Measurements from ENCODE around the gene GNMT. TPM values are rescaled to one million over a fixed set of nuclear protein-coding genes. Genes with fewer than 3 reads are reported as not detected.

GNMT gene
- total RNA-seq, 4 donors from 2014 or later, result 0.68 TPM; not detected in 3

DNA sequence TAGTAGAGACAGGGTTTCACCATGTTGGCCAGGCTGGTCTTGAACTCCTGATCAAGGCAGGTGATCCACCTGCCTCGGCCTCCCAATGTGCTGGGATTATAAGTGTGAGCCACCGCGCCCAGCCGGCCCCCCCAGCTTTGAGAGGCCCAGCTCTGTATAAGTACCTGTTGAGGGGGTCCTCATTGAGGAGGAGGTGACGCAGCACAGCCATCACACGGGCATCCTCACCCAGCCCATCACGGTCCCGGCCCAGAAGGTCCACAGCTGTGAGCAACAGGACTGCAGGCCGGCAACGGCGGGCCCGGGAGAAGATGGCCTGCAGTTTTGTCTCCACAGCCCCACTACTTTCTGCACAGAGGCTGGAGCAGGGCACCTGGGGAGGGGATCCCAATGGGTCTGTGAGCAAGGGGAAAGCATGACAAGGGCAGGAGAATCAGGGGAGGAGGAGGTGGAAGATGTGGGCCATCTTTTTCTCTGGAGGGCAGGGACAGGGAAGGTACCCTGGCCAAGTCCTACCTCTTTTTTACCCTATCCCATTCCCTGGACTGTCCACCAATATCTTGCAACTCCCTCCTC, 7.7 kb downstream of the GNMT start:
- Histone ChIP-seq H3K36me3 (peaks cover 0 to 15% (median 7%) of the 10 kb centered on the region in 4 donors), H3K4me3 (no peak overlapping the region), H3K27me3 (no peaks in the 10 kb centered on the region), H3K27ac (no peak overlapping the region), H3K9me3 (no peaks in the 10 kb centered on the region), H3K4me1 (peaks cover 0 to 4% (median 0%) of the 10 kb centered on the region in 4 donors)
- WGBS, 2 donors (ENCODE audit: low coverage in 1 of 2), result 95% methylated on average over 12 of the region's 12 CpGs; no CpG with 5 or more reads in 1 of the 2 donors
- TF ChIP-seq, protein P1, sequence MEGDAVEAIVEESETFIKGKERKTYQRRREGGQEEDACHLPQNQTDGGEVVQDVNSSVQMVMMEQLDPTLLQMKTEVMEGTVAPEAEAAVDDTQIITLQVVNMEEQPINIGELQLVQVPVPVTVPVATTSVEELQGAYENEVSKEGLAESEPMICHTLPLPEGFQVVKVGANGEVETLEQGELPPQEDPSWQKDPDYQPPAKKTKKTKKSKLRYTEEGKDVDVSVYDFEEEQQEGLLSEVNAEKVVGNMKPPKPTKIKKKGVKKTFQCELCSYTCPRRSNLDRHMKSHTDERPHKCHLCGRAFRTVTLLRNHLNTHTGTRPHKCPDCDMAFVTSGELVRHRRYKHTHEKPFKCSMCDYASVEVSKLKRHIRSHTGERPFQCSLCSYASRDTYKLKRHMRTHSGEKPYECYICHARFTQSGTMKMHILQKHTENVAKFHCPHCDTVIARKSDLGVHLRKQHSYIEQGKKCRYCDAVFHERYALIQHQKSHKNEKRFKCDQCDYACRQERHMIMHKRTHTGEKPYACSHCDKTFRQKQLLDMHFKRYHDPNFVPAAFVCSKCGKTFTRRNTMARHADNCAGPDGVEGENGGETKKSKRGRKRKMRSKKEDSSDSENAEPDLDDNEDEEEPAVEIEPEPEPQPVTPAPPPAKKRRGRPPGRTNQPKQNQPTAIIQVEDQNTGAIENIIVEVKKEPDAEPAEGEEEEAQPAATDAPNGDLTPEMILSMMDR (IDR thresholded peaks at IDR 0.05), result no peak
- TF ChIP-seq EP300 (IDR thresholded peaks at IDR 0.05; ENCODE audit: low read depth) (no peak), POLR2AphosphoS5 (IDR thresholded peaks at IDR 0.05) (no peak), POLR2A (IDR thresholded peaks at IDR 0.05) (no peak)
- in situ Hi-C loops (cut with MboI; ENCODE audit: low pct_ligation_motif_present in 1 of 4, low pct_unique_long_range_greater_than_20kb in 1 of 4, low sequenced_read_pairs in 3 of 4), result no loop called here
- no peak for DNase-seq
- intact Hi-C loops (cut with DNase I; ENCODE audit: low total_unique reads), result no loop called here

DNA sequence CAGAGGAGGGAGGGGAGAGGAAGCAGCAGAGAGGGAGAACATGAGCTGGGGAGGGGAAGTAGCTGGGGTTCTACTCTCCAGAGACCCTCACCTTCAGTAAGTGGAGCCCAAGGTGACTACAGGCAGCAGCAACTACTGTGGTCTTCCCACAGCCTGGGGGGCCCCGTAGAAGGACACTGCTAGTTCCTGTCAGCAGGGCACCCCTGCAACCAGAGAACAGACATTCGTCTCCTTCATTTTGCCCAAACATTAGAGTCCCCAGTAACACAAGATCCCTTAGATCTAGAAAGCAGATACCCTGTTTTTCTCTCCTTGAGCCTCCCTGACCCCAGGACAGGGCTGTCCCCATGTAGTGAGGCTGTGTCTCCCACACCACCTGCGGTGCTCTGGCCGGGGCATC, 8.2 kb downstream of the GNMT start:
- in situ Hi-C loops (cut with MboI; ENCODE audit: low pct_ligation_motif_present in 1 of 4, low pct_unique_long_range_greater_than_20kb in 1 of 4, low sequenced_read_pairs in 3 of 4) (no loop called here), intact Hi-C loops (cut with DNase I; ENCODE audit: low total_unique reads) (no loop called here)
- H3K27me3 ChIP-seq, result no peaks in the 10 kb centered on the region
- peaks cover 0 to 4% (median 0%) of the 10 kb centered on the region in 4 donors for H3K4me1 ChIP-seq
- TF ChIP-seq POLR2A (IDR thresholded peaks at IDR 0.05), result no peak
- TF ChIP-seq, protein P1 (IDR thresholded peaks at IDR 0.05), result no peak
- no peak for TF ChIP-seq EP300 (IDR thresholded peaks at IDR 0.05; ENCODE audit: low read depth)
- no peak for TF ChIP-seq POLR2AphosphoS5 (IDR thresholded peaks at IDR 0.05)
- 79% methylated on average over 4 of the region's 4 CpGs; no CpG with 5 or more reads in 1 of the 2 donors for WGBS, 2 donors (ENCODE audit: low coverage in 1 of 2)
- peaks cover 0 to 15% (median 7%) of the 10 kb centered on the region in 4 donors for H3K36me3 ChIP-seq
- no peak for DNase-seq
- no peak overlapping the region for H3K27ac ChIP-seq
- no peak overlapping the region for H3K4me3 ChIP-seq
- H3K9me3 ChIP-seq, result no peaks in the 10 kb centered on the region

DNA sequence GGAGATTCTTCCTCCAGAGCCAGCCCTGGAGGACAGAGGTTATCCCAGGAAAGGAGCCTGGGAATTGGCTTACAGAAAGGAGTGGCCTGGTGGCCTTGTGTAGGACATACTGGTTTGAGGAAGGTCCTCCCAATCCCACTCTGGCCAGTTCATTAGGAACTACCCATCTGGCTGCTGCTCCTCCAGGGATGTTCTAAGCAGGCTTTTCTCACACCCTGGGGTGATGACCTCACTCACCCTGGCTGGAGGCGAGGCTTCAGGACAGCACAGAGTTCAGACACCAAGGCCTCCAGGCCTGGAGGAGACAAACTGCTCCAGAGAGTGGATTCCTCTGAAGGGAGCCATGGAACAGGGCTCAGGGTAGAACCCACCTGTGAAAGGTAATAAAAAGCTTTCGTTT, 8.9 kb downstream of the GNMT start:
- H3K27ac ChIP-seq, result no peak overlapping the region
- 91% methylated on average over 2 of the region's 2 CpGs; no CpG with 5 or more reads in 1 of the 2 donors for WGBS, 2 donors (ENCODE audit: low coverage in 1 of 2)
- no peak overlapping the region for H3K4me3 ChIP-seq
- DNase-seq, result no peak
- H3K27me3 ChIP-seq, result no peaks in the 10 kb centered on the region
- H3K9me3 ChIP-seq, result no peaks in the 10 kb centered on the region
- in situ Hi-C loops (cut with MboI; ENCODE audit: low pct_ligation_motif_present in 1 of 4, low pct_unique_long_range_greater_than_20kb in 1 of 4, low sequenced_read_pairs in 3 of 4), result no loop called here
- intact Hi-C loops (cut with DNase I; ENCODE audit: low total_unique reads), result no loop called here
- H3K36me3 ChIP-seq, result peaks cover 0 to 11% (median 5%) of the 10 kb centered on the region in 4 donors
- TF ChIP-seq POLR2AphosphoS5 (IDR thresholded peaks at IDR 0.05) (no peak), POLR2A (IDR thresholded peaks at IDR 0.05) (no peak), EP300 (IDR thresholded peaks at IDR 0.05; ENCODE audit: low read depth) (no peak)
- TF ChIP-seq, protein P1 (IDR thresholded peaks at IDR 0.05), result no peak
- H3K4me1 ChIP-seq, result peaks cover 0 to 4% (median 0%) of the 10 kb centered on the region in 4 donors

DNA sequence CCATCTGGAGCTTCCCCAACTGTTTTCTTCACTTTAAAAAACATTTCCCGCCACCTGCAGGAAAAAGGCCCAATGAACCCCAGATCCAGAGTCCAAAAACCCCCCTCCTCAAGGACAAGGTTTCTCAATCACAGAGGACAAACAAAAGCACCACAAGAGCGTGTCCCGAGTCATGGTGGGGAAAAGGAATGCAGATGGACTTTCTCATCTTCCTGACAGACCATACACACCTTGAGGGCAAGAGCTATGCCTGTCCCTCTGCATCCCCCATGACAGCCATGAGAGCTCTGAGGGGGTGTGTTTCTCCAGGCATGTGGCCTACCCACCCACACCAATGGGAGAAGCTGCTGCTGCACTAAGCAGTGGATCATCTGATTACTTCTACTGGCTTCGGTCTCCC, 9.4 kb downstream of the GNMT start:
- no peaks in the 10 kb centered on the region for H3K27me3 ChIP-seq
- H3K9me3 ChIP-seq, result no peaks in the 10 kb centered on the region
- no peak for DNase-seq
- in situ Hi-C loops (cut with MboI; ENCODE audit: low pct_ligation_motif_present in 1 of 4, low pct_unique_long_range_greater_than_20kb in 1 of 4, low sequenced_read_pairs in 3 of 4), result no loop called here
- peaks cover 0 to 4% (median 0%) of the 10 kb centered on the region in 4 donors for H3K4me1 ChIP-seq
- no peak overlapping the region for H3K4me3 ChIP-seq
- 67 to 94% methylated on average over 1 to 4 of the region's 4 CpGs for WGBS, 2 donors (ENCODE audit: low coverage in 1 of 2)
- TF ChIP-seq POLR2A (IDR thresholded peaks at IDR 0.05) (no peak), POLR2AphosphoS5 (IDR thresholded peaks at IDR 0.05) (no peak), EP300 (IDR thresholded peaks at IDR 0.05; ENCODE audit: low read depth) (no peak)
- TF ChIP-seq, protein P1 (IDR thresholded peaks at IDR 0.05), result no peak
- H3K36me3 ChIP-seq, result peaks cover 0 to 6% (median 3%) of the 10 kb centered on the region in 4 donors
- intact Hi-C loops (cut with DNase I; ENCODE audit: low total_unique reads), result no loop called here
- no peak overlapping the region for H3K27ac ChIP-seq
